SK-N-SH treated with all-trans-retinoic acid at 6 μM for 48 hours (cell line): ENCODE results near the gene JMJD1C.

Experiments used
- ATAC-seq: fragments of 200-7000 bp; cut with Tn5 transposase; 3 replicates; pipeline ENCODE4 v1.9.1; 2020; ENCODE audit warnings: mild to moderate bottlenecking, moderate library complexity
- ARNTL ChIP-seq: fragments of 450-650 bp; formaldehyde crosslinking; IDR thresholded peaks from 2 replicates; pipeline ENCODE4 v1.5.0; 2020; ENCODE audit warnings: low read depth, mild to moderate bottlenecking, moderate library complexity, borderline replicate concordance
- BACH2 ChIP-seq: fragments of 250-450 bp; sonication (Bioruptor Pico); IDR thresholded peaks from 2 replicates; pipeline ENCODE4 v1.9.0; 2021; ENCODE audit warnings: mild to moderate bottlenecking, borderline replicate concordance
- CREB5 ChIP-seq: fragments of 250-450 bp; sonication (Bioruptor Pico); IDR thresholded peaks from 2 replicates; pipeline ENCODE4 v1.5.1; 2020; ENCODE audit warnings: low read depth, mild to moderate bottlenecking, moderate library complexity
- CSDC2 ChIP-seq: fragments of 250-450 bp; sonication (Bioruptor Pico); IDR thresholded peaks from 2 replicates; pipeline ENCODE4 v1.5.0; 2020; ENCODE audit warnings: mild to moderate bottlenecking, moderate library complexity
- ESRRG ChIP-seq: fragments of 250-450 bp; sonication (Bioruptor Pico); IDR thresholded peaks from 2 replicates; pipeline ENCODE4 v1.6.1; 2021; ENCODE audit warnings: mild to moderate bottlenecking
- GLIS3 ChIP-seq: fragments of 250-450 bp; sonication (Bioruptor Pico); IDR thresholded peaks from 2 replicates; pipeline ENCODE4 v1.5.0; 2020; ENCODE audit warnings: mild to moderate bottlenecking, moderate library complexity
- ISL1 ChIP-seq: fragments of 250-450 bp; sonication (Bioruptor Pico); IDR thresholded peaks from 2 replicates; pipeline ENCODE4 v2.1.2; 2022; ENCODE audit warnings: mild to moderate bottlenecking, moderate library complexity
- OSR1 ChIP-seq: fragments of 250-450 bp; sonication (Bioruptor Pico); IDR thresholded peaks from 2 replicates; pipeline ENCODE4 v1.8.0; 2022; ENCODE audit warnings: moderate library complexity, mild to moderate bottlenecking, inconsistent platforms
- PATZ1 ChIP-seq: fragments of 250-450 bp; sonication (Bioruptor Pico); IDR thresholded peaks from 2 replicates; pipeline ENCODE4 v1.8.0; 2020; ENCODE audit warnings: mild to moderate bottlenecking, moderate library complexity, borderline replicate concordance
- RARB ChIP-seq: fragments of 250-450 bp; sonication (Bioruptor Pico); IDR thresholded peaks from 2 replicates; pipeline ENCODE4 v1.8.0; 2021; ENCODE audit warnings: mild to moderate bottlenecking, moderate library complexity
- SNAI2 ChIP-seq: fragments of 250-450 bp; sonication (Bioruptor Pico); IDR thresholded peaks from 2 replicates; pipeline ENCODE4 v1.5.0; 2020; ENCODE audit warnings: mild to moderate bottlenecking, moderate library complexity
- TCF4 ChIP-seq: fragments of 250-450 bp; sonication (Bioruptor Pico); IDR thresholded peaks from 2 replicates; pipeline ENCODE4 v1.8.0; 2021; ENCODE audit warnings: mild to moderate bottlenecking, moderate library complexity, borderline replicate concordance
- TSHZ2 ChIP-seq: fragments of 250-450 bp; sonication (Bioruptor Pico); IDR thresholded peaks from 2 replicates; pipeline ENCODE4 v1.5.0; 2020; ENCODE audit warnings: mild to moderate bottlenecking, moderate library complexity
- ZC3H10 ChIP-seq: fragments of 250-450 bp; sonication (Bioruptor Pico); IDR thresholded peaks from 2 replicates; pipeline ENCODE4 v1.5.1; 2021; ENCODE audit warnings: mild to moderate bottlenecking, moderate library complexity
- ZFP30 ChIP-seq: fragments of 450-650 bp; formaldehyde crosslinking; IDR thresholded peaks from 2 replicates; pipeline ENCODE4 v1.5.0; 2022; ENCODE audit warnings: mild to moderate bottlenecking, moderate library complexity
- ZNF565 ChIP-seq: fragments of 450-650 bp; formaldehyde crosslinking; conservative IDR thresholded peaks from 2 replicates; pipeline ENCODE4 v1.5.0; 2020; ENCODE audit warnings: low read depth, mild to moderate bottlenecking, moderate library complexity
- ZNF70 ChIP-seq: fragments of 450-650 bp; formaldehyde crosslinking; IDR thresholded peaks from 2 replicates; pipeline ENCODE4 v1.5.0; 2020; ENCODE audit warnings: mild to moderate bottlenecking, moderate library complexity
- ZNF8 ChIP-seq: fragments of 450-650 bp; formaldehyde crosslinking; IDR thresholded peaks from 2 replicates; pipeline ENCODE4 v1.5.0; 2020; ENCODE audit warnings: mild to moderate bottlenecking, moderate library complexity
- TF ChIP-seq, protein P1 (sequence below): fragments of 250-450 bp; sonication (Bioruptor Pico); IDR thresholded peaks from 2 replicates; pipeline ENCODE4 v1.8.0; 2021; ENCODE audit warnings: low read depth, mild to moderate bottlenecking, moderate library complexity, borderline replicate concordance

Gene JMJD1C

DNA sequence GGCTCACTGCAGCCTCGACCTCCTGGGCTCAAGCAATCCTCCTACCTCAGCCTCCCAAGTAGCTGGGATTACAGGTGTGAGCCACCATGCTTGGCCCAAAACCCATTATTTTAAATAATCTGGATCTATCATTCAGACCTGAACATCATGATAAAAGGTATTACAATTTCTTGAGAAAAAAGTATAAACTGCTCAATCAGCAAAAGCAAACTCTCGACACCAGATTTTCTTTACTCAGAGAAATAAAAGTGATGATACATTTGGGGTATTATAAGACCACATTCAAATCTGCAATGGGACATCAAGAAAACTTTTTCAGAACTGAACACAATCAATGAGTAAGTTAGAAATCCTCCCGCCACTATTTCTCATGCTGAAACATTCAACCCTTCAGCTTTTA, 41.2 kb downstream of the JMJD1C start (continued):
- TF ChIP-seq RARB (CRISPR knock-in tag), result no peak
- TF ChIP-seq CSDC2 (CRISPR knock-in tag), result no peak
- no peak for TF ChIP-seq ZNF8 (CRISPR knock-in tag)
- TF ChIP-seq ZNF70 (CRISPR knock-in tag), result no peak
- no peak for TF ChIP-seq ZNF565 (CRISPR knock-in tag)
- no peak for TF ChIP-seq ARNTL (CRISPR knock-in tag)
- no peak for TF ChIP-seq SNAI2 (CRISPR knock-in tag)
- TF ChIP-seq, protein P1, sequence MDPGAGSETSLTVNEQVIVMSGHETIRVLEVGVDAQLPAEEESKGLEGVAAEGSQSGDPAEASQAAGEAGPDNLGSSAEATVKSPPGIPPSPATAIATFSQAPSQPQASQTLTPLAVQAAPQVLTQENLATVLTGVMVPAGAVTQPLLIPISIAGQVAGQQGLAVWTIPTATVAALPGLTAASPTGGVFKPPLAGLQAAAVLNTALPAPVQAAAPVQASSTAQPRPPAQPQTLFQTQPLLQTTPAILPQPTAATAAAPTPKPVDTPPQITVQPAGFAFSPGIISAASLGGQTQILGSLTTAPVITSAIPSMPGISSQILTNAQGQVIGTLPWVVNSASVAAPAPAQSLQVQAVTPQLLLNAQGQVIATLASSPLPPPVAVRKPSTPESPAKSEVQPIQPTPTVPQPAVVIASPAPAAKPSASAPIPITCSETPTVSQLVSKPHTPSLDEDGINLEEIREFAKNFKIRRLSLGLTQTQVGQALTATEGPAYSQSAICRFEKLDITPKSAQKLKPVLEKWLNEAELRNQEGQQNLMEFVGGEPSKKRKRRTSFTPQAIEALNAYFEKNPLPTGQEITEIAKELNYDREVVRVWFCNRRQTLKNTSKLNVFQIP (CRISPR knock-in tag), result no peak

DNA sequence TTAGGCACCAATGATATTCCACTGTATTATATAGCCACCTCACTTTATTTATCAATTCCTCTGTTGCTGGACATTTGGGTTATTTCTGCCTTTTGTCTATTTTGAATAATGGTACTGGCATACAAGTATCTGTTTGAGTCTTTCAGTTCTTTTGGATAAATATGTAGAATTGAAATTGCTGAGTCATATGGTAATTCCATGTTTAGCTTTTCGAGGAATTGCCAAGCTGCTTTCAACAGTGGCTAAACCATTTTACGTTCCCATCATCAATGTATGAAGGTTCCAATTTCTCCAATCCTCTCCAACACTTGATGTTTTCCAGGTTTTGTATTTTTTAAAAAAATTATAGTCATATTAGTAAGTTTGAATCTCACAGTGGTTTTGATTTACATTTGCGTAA, 42.3 kb downstream of the JMJD1C start:
- no peak for TF ChIP-seq ARNTL (CRISPR knock-in tag)
- TF ChIP-seq ZNF70 (CRISPR knock-in tag), result no peak
- TF ChIP-seq ZC3H10, result no peak
- TF ChIP-seq, protein P1 (CRISPR knock-in tag), result no peak
- TF ChIP-seq TSHZ2 (CRISPR knock-in tag), result no peak
- no peak for TF ChIP-seq PATZ1
- no peak for TF ChIP-seq ISL1
- TF ChIP-seq CREB5 (CRISPR knock-in tag), result no peak
- TF ChIP-seq GLIS3, result no peak
- no peak for TF ChIP-seq BACH2 (CRISPR knock-in tag)
- TF ChIP-seq RARB (CRISPR knock-in tag), result no peak
- no peak for TF ChIP-seq ZFP30 (CRISPR knock-in tag)
- no peak for TF ChIP-seq ZNF565 (CRISPR knock-in tag)
- TF ChIP-seq, all 23 proteins: peak for 0
- ATAC-seq, result no peak

DNA sequence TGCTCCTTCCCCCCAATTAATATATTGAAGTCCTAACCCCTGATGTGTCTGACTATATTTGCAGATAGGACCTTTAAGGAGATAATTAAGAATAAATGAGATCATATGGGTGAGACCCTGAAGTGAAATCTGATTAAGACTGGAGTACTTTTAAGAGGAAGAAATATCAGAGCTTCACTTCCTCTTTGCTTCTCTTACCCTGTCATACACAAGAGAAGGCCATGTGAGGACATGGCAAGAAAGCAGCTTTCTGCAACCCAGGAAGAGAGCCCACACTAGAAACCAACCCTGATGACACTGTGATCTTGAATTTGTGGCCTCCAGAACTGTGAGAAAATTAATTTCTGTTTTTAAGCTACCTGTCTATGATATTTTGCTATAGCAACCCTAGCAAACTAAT, 44.2 kb downstream of the JMJD1C start:
- ATAC-seq, result no peak
- TF ChIP-seq RARB (CRISPR knock-in tag), result no peak
- no peak for TF ChIP-seq TCF4 (CRISPR knock-in tag)
- no peak for TF ChIP-seq GLIS3
- TF ChIP-seq CSDC2 (CRISPR knock-in tag), result no peak
- TF ChIP-seq ZNF8 (CRISPR knock-in tag), result no peak
- TF ChIP-seq ESRRG, result no peak
- no peak for TF ChIP-seq ZC3H10
- no peak for TF ChIP-seq PATZ1
- no peak for TF ChIP-seq TSHZ2 (CRISPR knock-in tag)
- TF ChIP-seq OSR1, result no peak
- TF ChIP-seq, protein P1 (CRISPR knock-in tag), result no peak
